Measurements from ENCODE around the gene SLCO6A1.

GRCh38 chr5:102529447-102529846 is 30.6 kb upstream of the SLCO6A1 start:
- TF ChIP-seq POLR2A (IDR thresholded peaks at IDR 0.05; ENCODE audit: low read length) (no peak), GATA1 (IDR thresholded peaks at IDR 0.05; ENCODE audit: low read depth, low read length) (no peak)
